CD4-positive, alpha-beta T cell treated with Interleukin-12 subunit alpha and Interleukin-12 subunit beta, for 1 hour (primary cell): ENCODE results near the gene SV2C.
A peak's percentile ranks its signal among the peaks of the same experiment; 100 is the strongest.

Source experiments
- DNase-seq: peaks from one replicate; pipeline ENCODE4 v3.0.0-alpha.2; 2020

SV2C gene

GRCh38 chr5:76106149-76106548 lies 23.0 kb downstream of the SV2C start:
- no peak for DNase-seq

- no peak for DNase-seq
These were observed 28.4 kb downstream of the SV2C start for GRCh38 chr5:76111477-76112174.

GRCh38 chr5:76113103-76113502 lies 29.9 kb downstream of the SV2C start:
- DNase-seq, result no peak

- no peak for DNase-seq
These were observed 31.1 kb downstream of the SV2C start for GRCh38 chr5:76114179-76114851.

GRCh38 chr5:76125346-76125745 lies 42.2 kb downstream of the SV2C start:
- DNase-seq, result no peak

GRCh38 chr5:76125888-76126287 lies 42.7 kb downstream of the SV2C start:
- no peak for DNase-seq

- DNase-seq, result no peak
These were observed 50.8 kb downstream of the SV2C start for GRCh38 chr5:76134003-76134402.

GRCh38 chr5:76134646-76135045 lies 51.5 kb downstream of the SV2C start:
- DNase-seq, result no peak

GRCh38 chr5:76137887-76138542 lies 54.8 kb downstream of the SV2C start:
- DNase-seq, result no peak

- DNase-seq, result no peak
These were observed 60.7 kb downstream of the SV2C start for GRCh38 chr5:76143884-76144283.

- no peak for DNase-seq
These were observed 61.5 kb downstream of the SV2C start for GRCh38 chr5:76144513-76145274.

- peak; percentile 6 for DNase-seq
These were observed 62.8 kb downstream of the SV2C start for GRCh38 chr5:76145945-76146344.

- DNase-seq, result no peak
These were observed 66.5 kb downstream of the SV2C start for GRCh38 chr5:76149636-76150035.

GRCh38 chr5:76152161-76152560 lies 69.0 kb downstream of the SV2C start:
- DNase-seq, result no peak

- DNase-seq, result no peak
These were observed 69.5 kb downstream of the SV2C start for GRCh38 chr5:76152700-76153099.

- no peak for DNase-seq
These were observed 70.1 kb downstream of the SV2C start for GRCh38 chr5:76153271-76153670.

GRCh38 chr5:76154009-76154690 lies 71.0 kb downstream of the SV2C start:
- no peak for DNase-seq

- DNase-seq, result no peak
These were observed 72.4 kb downstream of the SV2C start for GRCh38 chr5:76155536-76155935.

- DNase-seq, result no peak
These were observed 79.2 kb downstream of the SV2C start for GRCh38 chr5:76162335-76162734.

- no peak for DNase-seq
These were observed 80.0 kb downstream of the SV2C start for GRCh38 chr5:76163111-76163628.

GRCh38 chr5:76165029-76165428 lies 81.8 kb downstream of the SV2C start:
- DNase-seq, result no peak

- DNase-seq, result no peak
These were observed 82.7 kb downstream of the SV2C start for GRCh38 chr5:76165711-76166374.
